CD4-positive, alpha-beta T cell (primary cell): Measurements from ENCODE around the gene ARHGEF19. TPM values are rescaled to one million over a fixed set of nuclear protein-coding genes. Genes with fewer than 3 reads are reported as not detected.
"Not testable (repeated sequence)": the region's sequence is repeated elsewhere in the genome, so short reads cannot be mapped to it uniquely, and the experiment has no call there.

ENCODE experiments used
- ATAC-seq: fragments of 200-7000 bp; cut with Tn5 transposase; one replicate; pipeline ENCODE4 v1.10.0; 2022; ENCODE audit warnings: mild to moderate bottlenecking; ENCODE audit not compliant: poor library complexity
- CTCF ChIA-PET: fragments of 350-600 bp; sonication (Branson Sonifier 250); formaldehyde crosslinking; loops from one replicate; lab custom pipeline; 2021; ENCODE audit warnings: antibody characterized with exemption, inconsistent platforms; lab: Charles Lee
- POLR2A ChIA-PET: fragments of 350-600 bp; sonication (Branson Sonifier 250); formaldehyde crosslinking; loops from one replicate; lab custom pipeline; 2021; ENCODE audit warnings: antibody characterized with exemption, inconsistent platforms; lab: Charles Lee
- DNase-seq, 14 experiments: peaks; one replicate each; pipeline ENCODE4 v3.0.0-alpha.2; 2013 to 2020; ENCODE audit warnings: mixed read lengths in 2 of 14
- H3K27ac ChIP-seq, 2 donors: one replicate each; pipeline versions ENCODE4 v1.5.1 to v1.7.0; 2013; ENCODE audit warnings: low read length in 2 of 2, low read depth in 1 of 2, mild to moderate bottlenecking in 1 of 2
- H3K27me3 ChIP-seq, 2 experiments: 1 replicate in 1 of 2; 2 replicates in 1 of 2; pipeline versions ENCODE4 v1.6.1 to v1.7.0; 2013; ENCODE audit warnings: low read length in 2 of 2, control low read depth in 1 of 2, mild to moderate bottlenecking in 1 of 2, moderate library complexity in 1 of 2; ENCODE audit not compliant: insufficient read depth in 2 of 2, control insufficient read depth in 1 of 2
- H3K36me3 ChIP-seq: one replicate; pipeline ENCODE4 v1.6.1; 2013; ENCODE audit warnings: low read length, control low read depth; ENCODE audit not compliant: insufficient read depth
- H3K4me1 ChIP-seq: one replicate; pipeline ENCODE4 v1.6.1; 2013; ENCODE audit warnings: low read length, control low read depth; ENCODE audit not compliant: insufficient read depth
- H3K4me3 ChIP-seq: one replicate; pipeline ENCODE4 v1.5.1; 2013; ENCODE audit warnings: mild to moderate bottlenecking, low read length, moderate library complexity
- H3K9me3 ChIP-seq, 2 experiments: 1 replicate in 1 of 2; 2 replicates in 1 of 2; pipeline versions ENCODE4 v1.6.1 to v1.7.0; 2013; ENCODE audit warnings: low read length in 2 of 2, mild to moderate bottlenecking in 2 of 2, control low read depth in 1 of 2, moderate library complexity in 1 of 2; ENCODE audit not compliant: control insufficient read depth in 1 of 2, insufficient read depth in 1 of 2
- H3K27ac Mint-ChIP-seq: one replicate; pipeline ENCODE4 v1.8.0; 2020; ENCODE audit warnings: mixed read lengths
- H3K27me3 Mint-ChIP-seq: one replicate; pipeline ENCODE4 v1.8.0; 2021; ENCODE audit warnings: mixed read lengths
- H3K36me3 Mint-ChIP-seq: one replicate; pipeline ENCODE4 v1.8.0; 2021; ENCODE audit warnings: low read depth, mixed read lengths
- H3K4me1 Mint-ChIP-seq: one replicate; pipeline ENCODE4 v1.8.0; 2021; ENCODE audit warnings: low read depth, mixed read lengths
- H3K4me3 Mint-ChIP-seq: one replicate; pipeline ENCODE4 v1.8.0; 2020; ENCODE audit warnings: mild to moderate bottlenecking, mixed read lengths
- H3K9me3 Mint-ChIP-seq: one replicate; pipeline ENCODE4 v1.8.0; 2020; ENCODE audit warnings: mixed read lengths
- intact Hi-C, 2 experiments: fragments of 100-400 bp; cut with DNase I in 1 of 2; cut with micrococcal nuclease in 1 of 2; formaldehyde crosslinking; loops; one replicate each; pipeline versions ENCODE4 v1.15.1 to v1.9.0; 2023 to 2025; cut with DNase I, micrococcal nuclease
- total RNA-seq, 174 experiments: library from RNA in 2 of 174; stranded (reverse) in 2 of 174; gene quantifications; one replicate each; pipeline ENCODE4 v1.2.3 and lab custom pipeline; 2021 to 2026
- TF ChIP-seq, protein P1 (sequence below): fragments of 200-600 bp; IDR thresholded peaks from one replicate; pipeline ENCODE4 v1.8.0; 2022; ENCODE audit warnings: antibody characterized with exemption, mild to moderate bottlenecking

The ARHGEF19 gene
- total RNA-seq, 2 experiments from 2014 or later = 3.8 to 5.8 TPM

DNA sequence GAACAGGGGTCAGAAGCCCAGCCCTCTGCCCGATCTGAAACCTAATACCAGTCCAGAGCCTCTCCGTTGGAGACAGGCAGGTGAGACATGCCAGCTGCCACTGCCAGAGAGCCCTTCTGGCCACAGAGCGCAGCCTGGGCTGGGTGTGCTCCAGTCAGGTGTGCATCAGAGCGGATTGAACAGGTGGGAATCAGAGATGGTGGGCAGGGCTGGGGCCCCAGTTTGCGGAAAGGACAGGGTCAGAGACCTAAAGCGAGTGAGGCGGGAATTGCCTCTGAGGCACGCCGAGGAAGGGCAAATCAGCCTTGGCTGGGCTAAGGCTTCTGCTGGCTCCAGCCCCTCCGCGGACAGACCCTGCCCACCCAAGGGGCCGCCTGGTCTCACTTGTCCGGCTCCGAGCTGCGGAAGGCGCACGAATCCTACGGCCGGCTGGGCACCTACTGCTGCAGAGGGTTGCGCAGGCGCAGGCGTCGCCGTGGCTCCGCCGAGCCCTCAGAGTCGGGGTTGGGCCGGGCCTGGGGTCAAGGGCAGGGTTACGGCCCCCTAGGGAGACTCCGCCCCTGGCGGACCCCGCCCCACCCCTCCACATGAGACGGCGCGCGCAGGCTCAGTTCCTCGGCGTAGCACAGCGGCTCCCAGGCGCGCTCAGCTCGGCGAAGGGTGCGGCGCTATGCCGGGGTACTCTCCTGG lies 14.2 kb upstream of the ARHGEF19 start:
- peaks cover 46% of the 10 kb centered on the region for H3K27me3 Mint-ChIP-seq
- H3K4me1 Mint-ChIP-seq = no peaks in the 10 kb centered on the region
- no peak overlapping the region for H3K27ac Mint-ChIP-seq
- intact Hi-C loops = no loop called here
- CTCF ChIA-PET = no interaction called here
- H3K4me3 ChIP-seq = no peak overlapping the region
- no peak overlapping the region for H3K4me3 Mint-ChIP-seq
- no peaks in the 10 kb centered on the region for H3K9me3 Mint-ChIP-seq
- no peak overlapping the region for H3K27ac ChIP-seq
- no peak for ATAC-seq
- POLR2A ChIA-PET = interaction anchor here (1.2 kb wide), 1 partner anchor 20 kb away, joined by 3 read pairs; no protein-coding TSS in a partner anchor
- DNase-seq = no peak
- TF ChIP-seq, protein P1, sequence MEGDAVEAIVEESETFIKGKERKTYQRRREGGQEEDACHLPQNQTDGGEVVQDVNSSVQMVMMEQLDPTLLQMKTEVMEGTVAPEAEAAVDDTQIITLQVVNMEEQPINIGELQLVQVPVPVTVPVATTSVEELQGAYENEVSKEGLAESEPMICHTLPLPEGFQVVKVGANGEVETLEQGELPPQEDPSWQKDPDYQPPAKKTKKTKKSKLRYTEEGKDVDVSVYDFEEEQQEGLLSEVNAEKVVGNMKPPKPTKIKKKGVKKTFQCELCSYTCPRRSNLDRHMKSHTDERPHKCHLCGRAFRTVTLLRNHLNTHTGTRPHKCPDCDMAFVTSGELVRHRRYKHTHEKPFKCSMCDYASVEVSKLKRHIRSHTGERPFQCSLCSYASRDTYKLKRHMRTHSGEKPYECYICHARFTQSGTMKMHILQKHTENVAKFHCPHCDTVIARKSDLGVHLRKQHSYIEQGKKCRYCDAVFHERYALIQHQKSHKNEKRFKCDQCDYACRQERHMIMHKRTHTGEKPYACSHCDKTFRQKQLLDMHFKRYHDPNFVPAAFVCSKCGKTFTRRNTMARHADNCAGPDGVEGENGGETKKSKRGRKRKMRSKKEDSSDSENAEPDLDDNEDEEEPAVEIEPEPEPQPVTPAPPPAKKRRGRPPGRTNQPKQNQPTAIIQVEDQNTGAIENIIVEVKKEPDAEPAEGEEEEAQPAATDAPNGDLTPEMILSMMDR = no peak
- H3K36me3 ChIP-seq = peaks cover under 1% of the 10 kb centered on the region
- peaks cover 18% of the 10 kb centered on the region for H3K4me1 ChIP-seq
- peaks cover 33 to 34% of the 10 kb centered on the region in 2 experiments for H3K27me3 ChIP-seq
- no peaks in the 10 kb centered on the region for H3K36me3 Mint-ChIP-seq
- H3K9me3 ChIP-seq = peaks cover 5 to 23% of the 10 kb centered on the region in 2 experiments

DNA sequence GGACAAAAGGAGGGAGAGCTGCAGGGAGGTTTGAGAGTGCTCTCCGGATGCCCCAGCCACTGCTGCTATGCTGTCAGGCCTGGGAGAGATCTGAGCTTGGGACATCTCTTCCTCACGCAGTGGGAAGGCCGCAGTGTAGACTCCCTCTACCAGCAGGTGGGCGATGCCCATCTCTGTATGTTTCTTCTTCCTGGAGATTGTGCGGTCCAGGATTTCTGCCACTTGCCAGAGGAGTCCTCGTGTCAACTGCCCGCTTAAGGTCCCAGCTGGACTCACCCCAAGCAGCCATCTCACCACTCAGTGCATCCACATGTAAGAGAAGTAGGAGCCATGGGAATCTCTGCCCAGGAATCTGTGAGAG lies 13.7 kb upstream of the ARHGEF19 start:
- Mint-ChIP-seq H3K27ac (no peak overlapping the region), H3K9me3 (no peaks in the 10 kb centered on the region), H3K36me3 (no peaks in the 10 kb centered on the region), H3K27me3 (peaks cover 46% of the 10 kb centered on the region), H3K4me1 (no peaks in the 10 kb centered on the region), H3K4me3 (no peak overlapping the region)
- POLR2A ChIA-PET = interaction anchor here (1.0 to 1.2 kb wide), 2 partner anchors 9 to 19 kb away, joined by 3 to 4 read pairs; no protein-coding TSS in a partner anchor
- H3K36me3 ChIP-seq = no peaks in the 10 kb centered on the region
- DNase-seq (no peak), ATAC-seq (no peak)
- no peak overlapping the region for H3K27ac ChIP-seq
- H3K27me3 ChIP-seq = peaks cover 33 to 34% of the 10 kb centered on the region in 2 experiments
- H3K4me1 ChIP-seq = peaks cover 18% of the 10 kb centered on the region
- intact Hi-C loops = no loop called here
- peaks cover 5 to 23% of the 10 kb centered on the region in 2 experiments for H3K9me3 ChIP-seq
- CTCF ChIA-PET = no interaction called here
- TF ChIP-seq, protein P1 = no peak
- no peak overlapping the region for H3K4me3 ChIP-seq

DNA sequence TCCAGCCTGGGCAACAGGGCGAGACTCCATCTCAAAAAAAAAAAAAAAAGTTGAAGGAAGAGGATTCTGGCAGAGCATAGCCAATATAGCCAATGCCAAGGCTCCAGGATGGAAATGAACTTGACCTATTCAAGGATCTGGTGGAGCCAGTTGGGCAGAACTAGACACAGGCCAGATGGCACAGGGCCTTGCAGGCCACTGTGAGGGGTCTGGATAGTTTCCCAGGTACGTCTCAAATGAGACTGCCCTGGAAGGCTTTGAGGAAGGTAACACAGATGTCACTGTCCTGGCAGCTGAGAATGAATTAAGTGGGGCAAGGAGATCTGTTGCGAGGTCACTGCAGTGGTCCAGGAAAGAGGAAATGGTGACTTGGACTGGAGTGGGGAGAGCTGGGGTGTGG lies 12.0 kb upstream of the ARHGEF19 start:
- no peak for DNase-seq
- intact Hi-C loops = no loop called here

DNA sequence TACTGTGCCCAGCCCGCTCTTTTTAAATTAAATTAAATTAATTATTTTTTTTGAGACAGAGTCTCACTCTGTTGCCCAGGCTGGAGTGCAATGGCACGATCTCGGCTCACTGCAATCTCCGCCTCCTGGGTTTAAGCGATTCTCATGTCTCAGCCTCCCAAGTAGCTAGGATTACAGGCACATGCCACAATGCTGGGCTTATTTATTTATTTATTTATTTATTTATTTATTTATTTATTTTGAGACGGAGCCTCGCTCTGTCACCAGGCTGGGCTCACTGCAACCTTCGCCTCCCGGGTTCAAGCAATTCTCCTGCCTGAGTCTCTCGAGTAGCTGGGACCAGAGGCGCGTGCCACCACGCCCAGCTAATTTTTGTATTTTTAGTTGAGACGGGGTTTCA lies 10.3 kb upstream of the ARHGEF19 start:
- H3K27ac ChIP-seq, ATAC-seq, H3K36me3 ChIP-seq, H3K4me3 ChIP-seq, H3K27ac Mint-ChIP-seq, H3K4me3 Mint-ChIP-seq, intact Hi-C loops, DNase-seq, H3K36me3 Mint-ChIP-seq, H3K4me1 Mint-ChIP-seq, CTCF ChIA-PET, H3K9me3 Mint-ChIP-seq: not testable (repeated sequence)
- Histone ChIP-seq H3K27me3 (peaks cover 22 to 24% of the 10 kb centered on the region in 2 experiments), H3K4me1 (peaks cover 17% of the 10 kb centered on the region), H3K9me3 (peaks cover 5 to 20% of the 10 kb centered on the region in 2 experiments)
- peaks cover 28% of the 10 kb centered on the region for H3K27me3 Mint-ChIP-seq
- POLR2A ChIA-PET = interaction anchor here (0.8 kb wide), 1 partner anchor 16 kb away, joined by 3 read pairs; no protein-coding TSS in a partner anchor

More for the DNA sequence above, 12.0 kb upstream of the ARHGEF19 start:
- TF ChIP-seq, protein P1 = no peak
- no peaks in the 10 kb centered on the region for H3K4me1 Mint-ChIP-seq
- H3K27me3 ChIP-seq = peaks cover 33 to 34% of the 10 kb centered on the region in 2 experiments
- no peak overlapping the region for H3K27ac Mint-ChIP-seq
- H3K4me1 ChIP-seq = peaks cover 22% of the 10 kb centered on the region
- no peak overlapping the region for H3K4me3 Mint-ChIP-seq
- no peak overlapping the region for H3K27ac ChIP-seq
- peaks cover 5 to 23% of the 10 kb centered on the region in 2 experiments for H3K9me3 ChIP-seq
- no peaks in the 10 kb centered on the region for H3K9me3 Mint-ChIP-seq
- H3K27me3 Mint-ChIP-seq = peaks cover 43% of the 10 kb centered on the region
- CTCF ChIA-PET = no interaction called here
- H3K36me3 Mint-ChIP-seq = no peaks in the 10 kb centered on the region
- no peaks in the 10 kb centered on the region for H3K36me3 ChIP-seq
- H3K4me3 ChIP-seq = no peak overlapping the region
- no peak for ATAC-seq
- POLR2A ChIA-PET = no interaction called here
